GM18517 (cell line): ENCODE measurements around the gene NISCH.

Experiments
- ATAC-seq: cut with Tn5 transposase; IDR thresholded peaks from one replicate; pipeline ENCODE4 v1.9.1; 2021; ENCODE audit warnings: mild to moderate bottlenecking, moderate library complexity; ENCODE audit not compliant: unreplicated experiment

The NISCH gene

GRCh38 chr3:52488746-52489145 is 33.3 kb downstream of the NISCH start:
- no peak for ATAC-seq

- no peak for ATAC-seq
Observed at GRCh38 chr3:52489453-52489852, 34.0 kb downstream of the NISCH start.

- ATAC-seq: no peak
Observed at GRCh38 chr3:52490035-52490938, 34.9 kb downstream of the NISCH start.

DNA sequence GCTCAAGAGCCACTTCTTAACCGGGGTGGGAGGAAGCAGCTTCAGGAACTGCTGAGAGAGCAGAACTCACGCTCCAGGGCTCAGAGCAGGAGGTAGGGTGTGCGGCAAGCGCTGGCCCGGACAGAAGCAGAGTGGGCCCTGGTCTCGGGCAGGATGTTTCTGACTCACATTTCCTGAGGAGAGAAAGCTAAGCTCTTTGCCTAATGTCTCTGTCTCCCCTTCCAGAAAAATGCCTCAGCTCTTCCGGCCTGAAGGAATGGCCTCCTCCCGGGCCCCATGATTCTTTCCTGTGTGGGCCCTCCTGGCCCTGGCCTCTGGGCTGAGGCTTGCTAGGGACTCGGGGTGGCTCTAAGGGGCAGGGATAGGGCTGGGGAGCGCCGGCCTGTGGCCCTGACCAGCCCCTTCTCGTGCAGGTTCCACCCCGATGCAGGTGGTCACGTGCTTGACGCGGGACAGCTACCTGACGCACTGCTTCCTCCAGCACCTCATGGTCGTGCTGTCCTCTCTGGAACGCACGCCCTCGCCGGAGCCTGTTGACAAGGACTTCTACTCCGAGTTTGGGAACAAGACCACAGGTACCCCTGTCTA is 35.6 kb downstream of the NISCH start:
- no peak for ATAC-seq

- no peak for ATAC-seq
Observed at GRCh38 chr3:52492059-52492458, 36.7 kb downstream of the NISCH start.

GRCh38 chr3:52493232-52494017 is 38.0 kb downstream of the NISCH start:
- no peak for ATAC-seq

DNA sequence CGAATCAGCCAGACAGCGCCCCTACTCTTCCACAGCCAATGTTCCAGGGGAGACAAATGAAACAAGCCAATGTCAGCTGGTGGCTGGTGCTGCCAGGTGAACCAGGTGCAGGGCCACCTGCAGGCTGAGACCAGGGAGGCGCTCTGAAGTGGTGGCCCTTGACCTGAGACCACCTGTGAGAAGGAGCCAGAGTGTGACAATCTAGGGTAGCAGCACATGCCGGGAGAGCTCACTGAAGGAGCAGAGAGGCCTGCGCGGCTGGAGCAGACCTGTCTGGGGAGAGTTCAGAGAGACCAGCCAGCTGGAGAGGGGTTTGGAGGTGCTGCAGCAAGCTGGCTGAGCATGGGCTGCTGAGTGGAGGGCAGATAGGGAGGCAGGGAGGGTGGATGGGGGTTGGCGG is 39.0 kb downstream of the NISCH start:
- ATAC-seq: no peak

- no peak for ATAC-seq
Observed at GRCh38 chr3:52494886-52495495, 39.6 kb downstream of the NISCH start, which contains the start of gene STAB1. TSS of gene STAB1 (plus strand) at chr3:52495338. CDS start at chr3:52495414, 76 bp downstream.

DNA sequence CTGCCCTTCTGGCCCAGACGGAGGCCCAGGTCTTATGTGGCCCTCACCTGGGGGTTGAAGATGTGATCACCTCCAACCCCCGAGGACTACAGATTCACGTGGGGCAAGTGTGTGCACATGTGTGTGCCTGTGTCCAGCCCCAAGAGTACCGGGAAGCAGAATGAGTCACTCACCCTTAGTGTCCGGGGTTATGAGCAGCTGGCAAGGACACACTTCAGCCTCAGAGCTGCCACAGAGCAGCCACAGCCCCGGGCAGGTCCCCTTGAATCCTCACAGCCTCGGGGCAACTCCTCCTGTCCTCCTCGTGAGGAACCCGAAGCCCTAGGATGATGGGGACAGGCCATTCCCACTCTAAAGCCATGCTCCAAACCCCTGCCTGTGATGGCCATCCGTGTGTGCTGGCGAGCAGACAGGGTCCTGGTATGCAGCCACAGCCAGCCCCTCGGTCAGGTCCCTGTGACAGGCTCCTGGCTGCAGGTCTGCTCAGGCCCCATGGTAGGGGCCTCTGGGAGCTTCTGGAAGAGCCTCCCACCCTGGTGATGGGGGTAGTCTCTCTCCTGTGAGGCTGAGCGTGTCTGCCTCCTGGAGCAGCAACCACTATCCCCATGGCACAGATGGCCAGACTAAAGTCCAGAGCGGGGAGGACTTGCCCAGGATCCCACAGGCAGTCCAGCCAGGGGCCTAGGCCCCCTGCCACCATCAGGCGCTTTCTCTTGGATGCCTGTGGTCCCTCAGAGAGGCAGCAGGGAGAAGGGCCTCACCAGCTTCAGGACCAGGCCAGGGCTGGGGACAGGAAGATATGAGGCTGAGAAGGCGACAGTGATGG is 40.6 kb downstream of the NISCH start:
- no peak for ATAC-seq

GRCh38 chr3:52498137-52499054 is 43.0 kb downstream of the NISCH start:
- ATAC-seq: no peak

DNA sequence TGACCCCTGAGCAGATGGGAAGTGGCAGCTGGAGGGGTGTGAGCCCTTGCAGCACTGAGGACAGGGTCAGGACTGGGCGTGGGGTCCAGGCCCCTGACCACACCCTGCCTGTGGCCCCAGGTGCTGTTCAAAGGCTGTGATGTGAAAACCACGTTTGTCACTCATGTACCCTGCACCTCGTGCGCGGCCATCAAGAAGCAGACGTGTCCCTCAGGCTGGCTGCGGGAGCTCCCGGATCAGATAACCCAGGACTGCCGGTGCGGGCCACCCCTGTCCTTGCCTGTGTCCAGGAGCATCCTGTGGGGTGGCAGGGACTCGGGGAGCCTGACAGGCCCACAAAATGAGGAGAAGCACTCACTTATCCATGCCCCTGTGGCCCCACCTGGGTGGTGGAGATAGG is 45.6 kb downstream of the NISCH start:
- no peak for ATAC-seq

- ATAC-seq: no peak
Observed at GRCh38 chr3:52502001-52502400, 46.6 kb downstream of the NISCH start.

GRCh38 chr3:52502808-52503350 is 47.5 kb downstream of the NISCH start:
- ATAC-seq: no peak

GRCh38 chr3:52503788-52504424 is 48.5 kb downstream of the NISCH start:
- ATAC-seq: no peak

DNA sequence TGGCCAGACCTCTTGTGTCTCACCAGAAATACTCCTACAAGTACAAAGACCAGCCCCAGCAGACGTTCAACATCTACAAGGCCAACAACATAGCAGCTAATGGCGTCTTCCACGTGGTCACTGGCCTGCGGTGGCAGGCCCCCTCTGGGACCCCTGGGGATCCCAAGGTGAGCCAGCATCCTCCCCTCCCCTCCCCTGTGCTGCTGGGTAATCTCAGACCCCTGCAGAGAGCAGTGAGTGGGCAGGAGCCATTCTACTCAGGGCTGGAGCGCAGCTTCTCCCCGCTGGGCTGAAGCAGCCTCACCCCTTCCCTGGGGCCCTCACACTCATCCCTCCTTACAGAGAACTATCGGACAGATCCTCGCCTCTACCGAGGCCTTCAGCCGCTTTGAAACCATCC is 49.6 kb downstream of the NISCH start:
- no peak for ATAC-seq

GRCh38 chr3:52506266-52506966 is 51.0 kb downstream of the NISCH start:
- ATAC-seq: no peak

DNA sequence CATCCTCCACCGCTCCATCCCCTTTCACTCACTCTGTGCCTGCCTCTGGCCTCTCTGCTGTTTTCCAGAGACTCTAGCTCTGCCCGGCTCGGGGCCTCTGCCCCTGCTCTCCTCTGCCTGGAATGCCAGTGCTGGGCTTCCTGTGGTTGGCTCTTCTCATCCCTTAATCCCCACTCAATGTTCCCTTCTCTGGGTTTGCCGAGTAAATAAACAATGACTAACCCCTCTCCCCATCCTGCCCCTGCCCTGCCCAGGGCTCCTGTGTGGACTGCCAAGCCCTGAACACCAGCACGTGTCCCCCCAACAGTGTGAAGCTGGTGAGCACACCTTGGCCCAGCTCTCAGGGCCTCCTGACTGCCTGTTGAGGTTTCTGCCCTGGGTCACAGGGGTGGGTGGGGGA is 52.0 kb downstream of the NISCH start:
- no peak for ATAC-seq
